Endothelial cell of umbilical vein (primary cell): ENCODE data around the gene CCNF. TPM values are rescaled to one million over a fixed set of nuclear protein-coding genes. Genes with fewer than 3 reads are reported as not detected.

Experiments used
- BruUV-seq: library from RNA; stranded (reverse); fragments of 400-500 nt; replicated peaks from 2 replicates; lab custom pipeline; 2021; lab: Mats Ljungman, UMichigan
- CTCF ChIA-PET: fragments of 300-600, 350-600 bp; sonication (Branson Sonifier 250); formaldehyde crosslinking; loops from one replicate; lab custom pipeline; 2021; ENCODE audit warnings: antibody characterized with exemption, inconsistent platforms; lab: Charles Lee
- POLR2A ChIA-PET: fragments of 300-600, 350-600 bp; sonication (Branson Sonifier 250); formaldehyde crosslinking; loops from one replicate; lab custom pipeline; 2021; ENCODE audit warnings: antibody characterized with exemption, inconsistent platforms; lab: Charles Lee
- DNase-seq: peaks from one replicate; pipeline ENCODE4 v3.0.0-alpha.2; 2011; ENCODE audit warnings: low read depth, low spot score
- FAIRE-seq: peaks from 2 replicates; lab custom pipeline; 2011; peaks lifted over from hg19 to GRCh38; lab: Jason Lieb, UNC
- H2AFZ ChIP-seq: 2 replicates; pipeline ENCODE4 v1.6.0; 2012; ENCODE audit warnings: low read depth, low read length, control low read depth, inconsistent platforms
- H3K27ac ChIP-seq: 2 replicates; pipeline ENCODE4 v1.5.1; 2011; ENCODE audit warnings: low read depth, mild to moderate bottlenecking, control low read depth, low read length, moderate library complexity; ENCODE audit not compliant: insufficient read depth
- H3K27me3 ChIP-seq, 2 experiments: 2 replicates each; pipeline versions ENCODE4 v1.6.0 to v1.6.1; 2011; ENCODE audit warnings: low read length in 2 of 2, mixed read lengths in 1 of 2; ENCODE audit not compliant: control insufficient read depth in 2 of 2, insufficient read depth in 2 of 2
- H3K36me3 ChIP-seq, 2 experiments: 2 replicates in 1 of 2; 3 replicates in 1 of 2; pipeline ENCODE4 v1.5.1; 2011; ENCODE audit warnings: low read length in 2 of 2, mild to moderate bottlenecking in 1 of 2, moderate library complexity in 1 of 2; ENCODE audit not compliant: control insufficient read depth in 2 of 2, insufficient read depth in 2 of 2; ENCODE audit errors: extremely low read depth in 1 of 2
- H3K4me1 ChIP-seq: 3 replicates; pipeline ENCODE4 v1.5.1; 2011; ENCODE audit warnings: mild to moderate bottlenecking, low read length; ENCODE audit not compliant: control insufficient read depth, insufficient read depth; ENCODE audit errors: extremely low read depth
- H3K4me2 ChIP-seq: 2 replicates; pipeline ENCODE4 v1.6.1; 2011; ENCODE audit warnings: low read length, control low read depth, mixed read lengths; ENCODE audit not compliant: insufficient read depth
- H3K4me3 ChIP-seq, 3 experiments: fragments of 200-600 bp in 1 of 3; sonication (generic), shearing (Covaris generic) in 1 of 3; replicated peaks in 1 of 3; 2 replicates each; pipeline ENCODE4 v1.5.1; 2011 to 2016; ENCODE audit warnings: control low read depth in 3 of 3, low read length in 3 of 3, mild to moderate bottlenecking in 2 of 3, inconsistent platforms in 1 of 3, low read depth in 1 of 3, moderate library complexity in 1 of 3; ENCODE audit not compliant: insufficient read depth in 1 of 3
- H3K79me2 ChIP-seq: 2 replicates; pipeline ENCODE4 v1.6.0; 2012; ENCODE audit warnings: low read length, inconsistent platforms; ENCODE audit not compliant: control insufficient read depth, insufficient read depth
- H3K9ac ChIP-seq: replicated peaks from 2 replicates; pipeline ENCODE3; 2011; ENCODE audit warnings: low read length, control low read depth; ENCODE audit not compliant: insufficient read depth; ENCODE audit errors: extremely low read depth
- H3K9me1 ChIP-seq: replicated peaks from 3 replicates; pipeline ENCODE4 v1.6.0; 2011; ENCODE audit warnings: mild to moderate bottlenecking, low read length; ENCODE audit not compliant: control insufficient read depth, insufficient read depth; ENCODE audit errors: extremely low read depth
- H3K9me3 ChIP-seq: replicated peaks from 2 replicates; pipeline ENCODE4 v1.5.1; 2012; ENCODE audit warnings: low read length, inconsistent platforms; ENCODE audit not compliant: control insufficient read depth, insufficient read depth
- H4K20me1 ChIP-seq: replicated peaks from 2 replicates; pipeline ENCODE3; 2011; ENCODE audit warnings: mild to moderate bottlenecking, low read length; ENCODE audit not compliant: control insufficient read depth, insufficient read depth; ENCODE audit errors: extremely low read depth
- EZH2 ChIP-seq: IDR thresholded peaks from 2 replicates; pipeline ENCODE4 v1.6.1; 2012; ENCODE audit warnings: borderline replicate concordance, low read depth, mild to moderate bottlenecking, moderate library complexity, low read length, inconsistent platforms; ENCODE audit not compliant: severe bottlenecking
- FOS ChIP-seq: IDR thresholded peaks from 2 replicates; pipeline ENCODE4 v1.6.1; 2011; ENCODE audit warnings: mild to moderate bottlenecking, low read length, moderate library complexity, borderline replicate concordance; ENCODE audit not compliant: insufficient read depth
- GATA2 ChIP-seq: IDR thresholded peaks from 2 replicates; pipeline ENCODE4 v1.7.0; 2011; ENCODE audit warnings: low read depth, mild to moderate bottlenecking, moderate library complexity, mixed read lengths, low read length; ENCODE audit not compliant: insufficient read length, insufficient read depth
- JUN ChIP-seq: IDR thresholded peaks from 2 replicates; pipeline ENCODE4 v1.6.1; 2011; ENCODE audit warnings: borderline replicate concordance, low read depth; ENCODE audit not compliant: insufficient read length, insufficient read depth
- MYC ChIP-seq: IDR thresholded peaks from one replicate; pipeline ENCODE4 v1.6.1; 2011; ENCODE audit warnings: mild to moderate bottlenecking, low read depth, low read length
- POLR2AphosphoS5 ChIP-seq: IDR thresholded peaks from 2 replicates; pipeline ENCODE4 v1.6.1; 2012; ENCODE audit warnings: low read depth, mild to moderate bottlenecking, control low read depth, low read length, moderate library complexity; ENCODE audit not compliant: insufficient read depth
- dilution Hi-C: fragments of 300-500 bp; cut with MboI; formaldehyde crosslinking; loops from one replicate; pipeline ENCODE4 v1.15.0; 2019; ENCODE audit warnings: low sequenced_read_pairs; ENCODE audit not compliant: extremely low pct_ligation_motif_present
- intact Hi-C: fragments of 100-400 bp; cut with micrococcal nuclease; formaldehyde crosslinking; loops from one replicate; pipeline ENCODE4 v1.10.0; 2022
- polyA plus RNA-seq, 4 experiments: library from polyadenylated mRNA; depleted of rRNA in 3 of 4; stranded (reverse) in 3 of 4; unstranded in 1 of 4; fragments of >200 nt; gene quantifications; 2 replicates each; pipeline versions ENCODE4 v1.2.1 to v1.2.3, GENCODE V29; 2011 to 2012; ENCODE audit warnings: missing spikeins in 1 of 4
- total RNA-seq: library from RNA; stranded (reverse); gene quantifications from 2 replicates; pipeline ENCODE4 v1.2.3, GENCODE V29; 2021
- TF ChIP-seq, protein P1 (sequence below): IDR thresholded peaks from 2 replicates; pipeline ENCODE4 v1.6.1; 2011; ENCODE audit not compliant: insufficient read depth, insufficient read length

CCNF gene
- total and polyA plus RNA-seq, 2 donors (not counting 3 experiments of a cell fraction or from before 2014, with no cell fraction given): 13.9 to 48.9 TPM

DNA sequence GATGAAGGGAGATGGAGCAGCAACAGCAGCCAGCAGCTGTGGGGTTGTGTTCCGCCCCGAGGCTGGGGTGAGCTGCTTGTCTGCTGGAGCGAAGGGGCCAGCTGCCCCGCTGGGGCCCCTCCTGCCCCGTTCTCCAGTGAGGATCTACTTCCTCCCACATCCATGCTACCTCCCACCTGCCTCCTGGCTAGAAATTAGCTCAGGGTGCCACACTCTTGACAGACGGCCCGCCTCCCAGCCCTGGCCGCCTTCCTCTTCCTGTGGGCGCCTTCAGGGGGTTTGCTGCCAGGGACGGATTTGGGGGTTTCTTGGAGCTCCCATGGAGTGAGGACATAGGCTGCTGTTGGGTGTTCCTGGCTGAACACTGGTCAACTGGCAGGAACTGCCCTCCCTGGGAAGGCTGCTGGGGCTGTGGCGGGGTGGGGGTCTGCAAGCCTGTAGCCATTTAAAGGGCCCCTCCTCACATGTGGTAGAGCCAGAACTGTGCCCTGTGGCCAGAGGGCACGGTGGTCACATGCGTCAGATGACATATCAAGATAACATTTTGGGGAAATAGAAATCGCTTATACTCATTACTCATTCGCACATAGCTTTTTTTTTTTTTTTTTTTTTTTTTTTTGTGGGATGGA, 58.8 kb downstream of the CCNF start:
- DNase-seq (no peak), FAIRE-seq (no peak)
- no peaks in the 10 kb centered on the region for H4K20me1 ChIP-seq
- dilution Hi-C loops: no loop called here
- H3K36me3 ChIP-seq: no peaks in the 10 kb centered on the region
- H3K9me3 ChIP-seq: no peaks in the 10 kb centered on the region
- no peaks in the 10 kb centered on the region for H3K27me3 ChIP-seq
- no peak overlapping the region for H2AFZ ChIP-seq
- intact Hi-C loops: no loop called here
- CTCF ChIA-PET: interaction anchor here (2.4 kb wide), 1 partner anchor 13 kb away, joined by 14 read pairs; no protein-coding TSS in a partner anchor
- TF ChIP-seq, protein P1, sequence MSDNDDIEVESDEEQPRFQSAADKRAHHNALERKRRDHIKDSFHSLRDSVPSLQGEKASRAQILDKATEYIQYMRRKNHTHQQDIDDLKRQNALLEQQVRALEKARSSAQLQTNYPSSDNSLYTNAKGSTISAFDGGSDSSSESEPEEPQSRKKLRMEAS: no peak
- no peak for TF ChIP-seq GATA2
- TF ChIP-seq JUN: no peak
- no peak for TF ChIP-seq EZH2
- TF ChIP-seq MYC: no peak
- H3K4me1 ChIP-seq: no peaks in the 10 kb centered on the region
- H3K4me3 ChIP-seq: no peak overlapping the region
- no peak overlapping the region for H3K27ac ChIP-seq
- no TSS peak for BruUV-seq
- H3K9me1 ChIP-seq: no peaks in the 10 kb centered on the region
- no peak overlapping the region for H3K4me2 ChIP-seq
- POLR2A ChIA-PET: no interaction called here
- H3K9ac ChIP-seq: no peak overlapping the region
- H3K79me2 ChIP-seq: peaks cover 6% of the 10 kb centered on the region

DNA sequence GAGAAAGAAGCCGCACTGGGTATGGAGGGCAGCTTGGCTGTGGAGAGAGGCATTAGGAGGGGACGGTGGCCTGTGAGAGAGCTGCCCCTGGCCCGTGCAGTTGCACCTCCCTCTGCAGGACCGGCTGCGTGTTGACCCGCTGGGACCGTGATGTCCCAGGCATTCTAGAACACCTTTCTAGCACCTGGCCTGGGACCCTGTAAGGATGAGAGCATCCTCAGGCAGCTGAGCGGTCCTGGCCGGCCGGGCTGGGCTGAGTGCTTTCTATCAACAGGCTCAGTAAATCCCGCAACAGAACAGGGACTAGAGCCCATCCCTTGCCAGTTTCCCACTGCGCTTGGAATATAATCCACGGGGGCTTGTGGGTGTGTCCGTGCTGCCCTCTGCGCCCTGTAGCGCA, 60.3 kb downstream of the CCNF start:
- POLR2A ChIA-PET: interaction anchor here (0.7 kb wide), 1 partner anchor 17 kb away, joined by 3 read pairs; no protein-coding TSS in a partner anchor

More for the DNA sequence above, 60.3 kb downstream of the CCNF start:
- Histone ChIP-seq H3K36me3 (no peaks in the 10 kb centered on the region), H3K79me2 (peaks cover 6% of the 10 kb centered on the region), H3K27ac (no peak overlapping the region), H3K9me3 (no peaks in the 10 kb centered on the region), H4K20me1 (no peaks in the 10 kb centered on the region), H3K27me3 (no peaks in the 10 kb centered on the region), H3K9ac (no peak overlapping the region), H3K4me2 (no peak overlapping the region), H3K4me1 (no peaks in the 10 kb centered on the region), H3K4me3 (no peak overlapping the region), H2AFZ (no peak overlapping the region), H3K9me1 (no peaks in the 10 kb centered on the region)
- intact Hi-C loops: no loop called here
- no peak for DNase-seq
- no peak for TF ChIP-seq GATA2
- no peak for TF ChIP-seq EZH2
- no peak for TF ChIP-seq FOS
- no peak for TF ChIP-seq MYC
- TF ChIP-seq, protein P1: no peak
- no peak for TF ChIP-seq POLR2AphosphoS5
- BruUV-seq: no TSS peak
- FAIRE-seq: no peak
- dilution Hi-C loops: no loop called here
- CTCF ChIA-PET: interaction anchor here (2.4 kb wide), 1 partner anchor 12 kb away, joined by 14 read pairs; no protein-coding TSS in a partner anchor
